Omental fat pad (tissue), 4 donors: Measurements from ENCODE around the gene GLRA1. TPM values are rescaled to one million over a fixed set of nuclear protein-coding genes. Genes with fewer than 3 reads are reported as not detected.

Source experiments
- ATAC-seq: fragments of 150-250 bp; one replicate; pipeline ENCODE4 v1.9.1; 2016; ENCODE audit warnings: mild to moderate bottlenecking, moderate library complexity; ENCODE audit not compliant: low FRiP score
- DNase-seq: peaks from one replicate; pipeline ENCODE4 v3.0.0-alpha.2; 2019; ENCODE audit warnings: low spot score
- CTCF ChIP-seq, 3 donors: fragments of 450-650 bp; IDR thresholded peaks; one replicate each; pipeline ENCODE4 v1.5.1; 2016 to 2017; ENCODE audit warnings: antibody characterized with exemption in 3 of 3, mild to moderate bottlenecking in 3 of 3, moderate library complexity in 2 of 3
- total RNA-seq, 4 donors: library from RNA; depleted of rRNA; stranded (reverse); fragments of >200 nt; gene quantifications; one replicate each; pipeline ENCODE4 v1.1.0, GENCODE V29; 2016

Gene GLRA1
- not detected for total RNA-seq

GRCh38 chr5:151924564-151925301 is at the start of gene GLRA1:
TSS of gene GLRA1 (minus strand) at chr5:151924851. CDS start at chr5:151924549, 302 bp downstream.
- no peak for ATAC-seq
- no peak for DNase-seq
- no peak for TF ChIP-seq CTCF (IDR thresholded peaks at IDR 0.05)

- DNase-seq (no peak), ATAC-seq (no peak)
- no peak for TF ChIP-seq CTCF (IDR thresholded peaks at IDR 0.05)
These were observed 46.2 kb upstream of the GLRA1 start for GRCh38 chr5:151970885-151971284.

GRCh38 chr5:151967865-151968264 is 43.2 kb upstream of the GLRA1 start:
- ATAC-seq (no peak), DNase-seq (no peak)
- no peak for TF ChIP-seq CTCF (IDR thresholded peaks at IDR 0.05)

- no peak for DNase-seq
- no peak for ATAC-seq
- TF ChIP-seq CTCF (IDR thresholded peaks at IDR 0.05) = no peak
These were observed 41.4 kb upstream of the GLRA1 start for GRCh38 chr5:151966046-151966445.

GRCh38 chr5:151964471-151964870 is 39.8 kb upstream of the GLRA1 start:
- ATAC-seq (no peak), DNase-seq (no peak)
- TF ChIP-seq CTCF (IDR thresholded peaks at IDR 0.05) = no peak

GRCh38 chr5:151961557-151961956 is 36.9 kb upstream of the GLRA1 start:
- ATAC-seq (no peak), DNase-seq (no peak)
- no peak for TF ChIP-seq CTCF (IDR thresholded peaks at IDR 0.05)

GRCh38 chr5:151958111-151958510 is 33.5 kb upstream of the GLRA1 start:
- TF ChIP-seq CTCF (IDR thresholded peaks at IDR 0.05) = no peak
- no peak for DNase-seq
- no peak for ATAC-seq
